ENCODE measurements around the gene DNAH17. TPM values are rescaled to one million over a fixed set of nuclear protein-coding genes. Genes with fewer than 3 reads are reported as not detected.

Gene DNAH17
- total RNA-seq, 1 experiment from 2014 or later = 0.69 TPM

- ChIA-PET RAD21 (ENCODE audit: low non-redundant PET in 1 of 2, low total read pairs in 2 of 2, uncharacterized antibody in 2 of 2, unreplicated experiment in 2 of 2) (no interaction called here), CTCF (no interaction called here), POLR2A (no interaction called here)
- Histone ChIP-seq H3K27me3 (ENCODE audit: insufficient read depth, low read length) (no peaks in the 10 kb centered on the region), H3K9me3 (ENCODE audit: control insufficient read depth in 1 of 2, insufficient read depth in 1 of 2, low read depth in 1 of 2, low read length in 2 of 2) (no peaks in the 10 kb centered on the region), H4K20me1 (ENCODE audit: insufficient read depth) (no peaks in the 10 kb centered on the region), H3K9ac (ENCODE audit: low read length) (no peak overlapping the region), H3K4me1 (ENCODE audit: control insufficient read depth in 1 of 2, insufficient read depth in 2 of 2, low read length in 2 of 2) (no peaks in the 10 kb centered on the region), H3K27ac (ENCODE audit: low read depth, low read length) (no peak overlapping the region), H3K4me3 (replicated peaks in 1 of 2; ENCODE audit: low read depth in 1 of 2, low read length in 2 of 2) (no peak overlapping the region), H3K9me2 (ENCODE audit: insufficient read depth) (no peaks in the 10 kb centered on the region), H3K4me2 (ENCODE audit: low read length) (no peak overlapping the region), H2AFZ (ENCODE audit: low read depth, low read length, poor library complexity, severe bottlenecking) (no peak overlapping the region), H3K79me2 (ENCODE audit: insufficient read depth, low read length) (no peaks in the 10 kb centered on the region), H3K36me3 (ENCODE audit: control insufficient read depth in 1 of 2, insufficient read depth in 2 of 2, low read length in 2 of 2) (no peaks in the 10 kb centered on the region)
- DNase-seq (ENCODE audit: low read depth, low spot score) (no peak), ATAC-seq (no peak)
- BruUV-seq (replicated peaks) = no TSS peak
- intact Hi-C loops (cut with micrococcal nuclease) = no loop called here
- TF ChIP-seq SP1 (IDR thresholded peaks at IDR 0.05; ENCODE audit: low read depth) = no peak
- no peak for TF ChIP-seq POLR2A (IDR thresholded peaks at IDR 0.05; ENCODE audit: borderline replicate concordance, extremely low read depth, insufficient read depth, insufficient read length)
- TF ChIP-seq FOSL1 (IDR thresholded peaks at IDR 0.05; ENCODE audit: low read depth) = no peak
- no peak for TF ChIP-seq MAX (IDR thresholded peaks at IDR 0.05)
These were observed 77.3 kb downstream of the DNAH17 start for GRCh38 chr17:78499715-78500540.

DNA sequence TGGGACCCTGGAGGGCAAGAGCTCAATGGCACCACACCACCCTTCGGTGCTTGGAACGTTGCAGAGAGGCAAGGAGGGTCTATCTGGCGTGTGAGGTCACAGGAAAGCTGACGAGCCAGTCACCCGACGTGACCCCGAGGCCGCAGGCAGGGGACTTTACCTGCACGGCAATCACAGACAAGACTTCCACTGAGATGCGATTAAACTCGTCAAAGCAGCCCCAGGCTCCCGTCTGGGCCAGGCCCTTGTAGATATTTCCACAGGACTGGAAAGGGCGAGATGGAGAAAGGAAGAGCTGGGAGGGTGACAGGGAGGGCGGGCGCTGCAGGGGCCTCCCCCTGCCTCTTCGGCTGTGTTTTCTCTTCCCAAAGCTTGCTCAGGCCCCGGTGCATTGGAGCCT lies 78.3 kb downstream of the DNAH17 start:
- CTCF ChIA-PET = interaction anchor here (2.5 kb wide), 1 partner anchor 210 kb away, joined by 41 read pairs; no protein-coding TSS in a partner anchor
- H2AFZ ChIP-seq (ENCODE audit: low read depth, low read length, poor library complexity, severe bottlenecking) = no peak overlapping the region
- BruUV-seq (replicated peaks) = no TSS peak
- no peaks in the 10 kb centered on the region for H3K9me2 ChIP-seq (ENCODE audit: insufficient read depth)
- no peaks in the 10 kb centered on the region for H3K9me3 ChIP-seq (ENCODE audit: control insufficient read depth in 1 of 2, insufficient read depth in 1 of 2, low read depth in 1 of 2, low read length in 2 of 2)
- no peak overlapping the region for H3K4me3 ChIP-seq (replicated peaks in 1 of 2; ENCODE audit: low read depth in 1 of 2, low read length in 2 of 2)
- POLR2A ChIA-PET = no interaction called here
- DNase-seq (ENCODE audit: low read depth, low spot score) = no peak
- TF ChIP-seq POLR2A (IDR thresholded peaks at IDR 0.05; ENCODE audit: borderline replicate concordance, extremely low read depth, insufficient read depth, insufficient read length) = no peak
- no peak for TF ChIP-seq SRF (IDR thresholded peaks at IDR 0.05; ENCODE audit: low read depth)
- no peak for TF ChIP-seq YY1 (IDR thresholded peaks at IDR 0.05; ENCODE audit: extremely low read depth, insufficient replicate concordance, low read depth, low read length)
- TF ChIP-seq, protein P1, sequence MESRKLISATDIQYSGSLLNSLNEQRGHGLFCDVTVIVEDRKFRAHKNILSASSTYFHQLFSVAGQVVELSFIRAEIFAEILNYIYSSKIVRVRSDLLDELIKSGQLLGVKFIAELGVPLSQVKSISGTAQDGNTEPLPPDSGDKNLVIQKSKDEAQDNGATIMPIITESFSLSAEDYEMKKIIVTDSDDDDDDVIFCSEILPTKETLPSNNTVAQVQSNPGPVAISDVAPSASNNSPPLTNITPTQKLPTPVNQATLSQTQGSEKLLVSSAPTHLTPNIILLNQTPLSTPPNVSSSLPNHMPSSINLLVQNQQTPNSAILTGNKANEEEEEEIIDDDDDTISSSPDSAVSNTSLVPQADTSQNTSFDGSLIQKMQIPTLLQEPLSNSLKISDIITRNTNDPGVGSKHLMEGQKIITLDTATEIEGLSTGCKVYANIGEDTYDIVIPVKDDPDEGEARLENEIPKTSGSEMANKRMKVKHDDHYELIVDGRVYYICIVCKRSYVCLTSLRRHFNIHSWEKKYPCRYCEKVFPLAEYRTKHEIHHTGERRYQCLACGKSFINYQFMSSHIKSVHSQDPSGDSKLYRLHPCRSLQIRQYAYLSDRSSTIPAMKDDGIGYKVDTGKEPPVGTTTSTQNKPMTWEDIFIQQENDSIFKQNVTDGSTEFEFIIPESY (IDR thresholded peaks at IDR 0.05; ENCODE audit: extremely low read depth, insufficient replicate concordance, low read length) = no peak
- no peak for TF ChIP-seq TCF7L2 (IDR thresholded peaks at IDR 0.05; ENCODE audit: borderline replicate concordance, extremely low read depth, insufficient read depth, insufficient read length)
- TF ChIP-seq CEBPB (IDR thresholded peaks at IDR 0.05; ENCODE audit: low read depth) = no peak
- TF ChIP-seq CBX3 (IDR thresholded peaks at IDR 0.05; ENCODE audit: low read depth) = no peak
- TF ChIP-seq JUND (IDR thresholded peaks at IDR 0.05) = no peak
- no peak for TF ChIP-seq ZNF274 (IDR thresholded peaks at IDR 0.05; ENCODE audit: low read depth, low read length)
- TF ChIP-seq FOSL1 (IDR thresholded peaks at IDR 0.05; ENCODE audit: low read depth) = no peak
- no peak for TF ChIP-seq EGR1 (IDR thresholded peaks at IDR 0.05; ENCODE audit: low read depth)
- TF ChIP-seq ZFX (IDR thresholded peaks at IDR 0.05) = no peak
- TF ChIP-seq ELF1 (IDR thresholded peaks at IDR 0.05; ENCODE audit: borderline replicate concordance, low read depth) = no peak
- H3K79me2 ChIP-seq (ENCODE audit: insufficient read depth, low read length) = no peaks in the 10 kb centered on the region
- no peaks in the 10 kb centered on the region for H3K27me3 ChIP-seq (ENCODE audit: insufficient read depth, low read length)
- ATAC-seq = no peak
- no peak overlapping the region for H3K9ac ChIP-seq (ENCODE audit: low read length)
- no peak overlapping the region for H3K4me2 ChIP-seq (ENCODE audit: low read length)
- RAD21 ChIA-PET (ENCODE audit: low non-redundant PET in 1 of 2, low total read pairs in 2 of 2, uncharacterized antibody in 2 of 2, unreplicated experiment in 2 of 2) = interaction anchor here in 1 of 2 experiments (0.8 kb wide), 1 partner anchor 209 kb away, joined by 5 read pairs; no protein-coding TSS in a partner anchor
- no peak overlapping the region for H3K27ac ChIP-seq (ENCODE audit: low read depth, low read length)
- no peaks in the 10 kb centered on the region for H4K20me1 ChIP-seq (ENCODE audit: insufficient read depth)
- intact Hi-C loops (cut with micrococcal nuclease) = no loop called here
- H3K4me1 ChIP-seq (ENCODE audit: control insufficient read depth in 1 of 2, insufficient read depth in 2 of 2, low read length in 2 of 2) = no peaks in the 10 kb centered on the region
- no peaks in the 10 kb centered on the region for H3K36me3 ChIP-seq (ENCODE audit: control insufficient read depth in 1 of 2, insufficient read depth in 2 of 2, low read length in 2 of 2)

Measured in HCT116 (cell line).